ENCODE results near the gene SCCPDH. TPM values are rescaled to one million over a fixed set of nuclear protein-coding genes. Genes with fewer than 3 reads are reported as not detected.
A peak's percentile ranks its signal among the peaks of the same experiment; 100 is the strongest.

SCCPDH gene
- total RNA-seq, 1 donor from 2014 or later, result 101 TPM

- peak; percentile 87 for DNase-seq (ENCODE audit: low read depth)
These were observed 60.6 kb downstream of the SCCPDH start for GRCh38 chr1:246784621-246785493.

- DNase-seq (ENCODE audit: low read depth), result no peak
These were observed 61.4 kb downstream of the SCCPDH start for GRCh38 chr1:246785494-246786111.

- DNase-seq (ENCODE audit: low read depth), result no peak
These were observed 62.5 kb downstream of the SCCPDH start for GRCh38 chr1:246786606-246787238.

DNA sequence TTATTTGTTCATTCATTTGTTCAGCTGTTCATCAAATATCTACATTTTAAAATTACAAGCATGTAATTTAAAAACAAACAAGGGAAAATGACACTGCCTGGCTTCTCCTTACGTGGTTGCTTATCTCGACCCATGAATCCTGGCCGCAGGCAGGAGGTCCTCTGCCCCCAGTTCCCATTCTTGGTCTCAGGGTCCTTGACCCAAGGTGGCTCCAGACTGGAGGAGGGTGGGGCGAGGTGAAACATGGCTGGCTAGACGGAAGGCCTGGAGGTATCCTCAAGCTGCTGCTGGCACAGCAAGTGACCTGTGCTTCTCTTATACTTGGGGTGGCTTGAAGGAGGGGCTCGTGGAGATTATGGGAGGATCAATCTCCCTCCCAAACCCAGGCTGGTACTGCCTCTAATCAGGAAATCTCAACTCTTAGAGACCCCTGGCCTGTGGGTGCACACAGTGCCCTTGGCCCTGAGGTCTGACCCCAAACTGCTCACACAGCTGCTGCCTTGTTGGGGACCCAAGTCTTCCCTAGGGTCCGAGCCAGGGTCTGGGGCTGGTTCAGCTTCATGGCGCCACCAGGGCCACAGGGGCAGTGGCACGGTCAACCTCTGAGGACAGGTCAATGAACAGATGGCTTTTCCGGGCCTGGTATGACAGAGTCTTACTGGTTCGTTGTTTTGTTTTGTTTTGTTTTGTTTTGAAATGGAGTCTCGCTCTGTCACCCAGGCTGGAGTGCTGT, 63.7 kb downstream of the SCCPDH start:
- no peak for DNase-seq (ENCODE audit: low read depth)

DNA sequence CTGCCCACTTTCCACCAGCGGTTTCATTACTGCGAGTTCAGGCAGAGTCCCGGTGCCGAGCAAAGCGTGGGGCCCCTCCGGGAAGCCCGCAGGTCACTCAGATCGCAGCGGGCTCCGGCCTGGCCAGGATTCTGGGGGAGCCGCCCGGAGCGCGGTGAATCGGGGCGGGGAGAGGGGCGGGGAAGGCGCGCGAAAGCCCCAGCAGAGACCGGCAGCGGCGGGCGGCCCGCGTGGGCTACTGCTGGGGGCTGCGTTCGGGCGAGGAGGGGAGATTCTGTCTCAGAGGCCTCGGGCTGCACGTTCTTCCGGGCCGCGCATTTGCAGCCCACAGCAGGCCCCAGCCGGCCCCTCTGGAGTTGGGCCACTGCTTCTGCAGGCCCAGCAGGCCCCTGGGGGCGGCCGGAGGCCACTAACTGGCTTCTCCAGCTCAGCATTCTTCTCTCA, 64.7 kb downstream of the SCCPDH start:
- DNase-seq (ENCODE audit: low read depth), result no peak

- DNase-seq (ENCODE audit: low read depth), result no peak
These were observed 65.5 kb downstream of the SCCPDH start for GRCh38 chr1:246789454-246790339.

DNA sequence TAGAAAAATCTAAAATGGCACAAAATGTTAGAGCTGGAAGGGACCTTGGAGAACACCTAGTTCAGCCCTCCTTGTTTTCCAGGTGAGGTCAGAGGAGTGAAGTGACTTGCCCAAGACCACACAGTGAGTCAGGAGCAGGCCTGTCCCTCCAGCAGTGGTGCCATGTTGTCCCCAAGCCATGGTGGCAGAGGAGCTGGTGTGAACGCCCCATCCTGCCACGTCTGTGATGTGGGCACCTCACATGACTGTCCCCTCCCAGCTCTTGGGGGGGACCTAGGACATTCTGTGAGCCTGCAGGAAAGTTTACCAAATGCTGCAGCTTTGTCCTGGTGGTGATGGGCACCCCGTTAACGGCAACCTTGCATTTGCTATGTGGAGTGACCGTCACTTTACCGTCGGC, 66.2 kb downstream of the SCCPDH start:
- no peak for DNase-seq (ENCODE audit: low read depth)

GRCh38 chr1:246790833-246791232, 66.6 kb downstream of the SCCPDH start:
- no peak for DNase-seq (ENCODE audit: low read depth)

GRCh38 chr1:246791303-246791918, 67.2 kb downstream of the SCCPDH start:
- DNase-seq (ENCODE audit: low read depth), result no peak

GRCh38 chr1:246792603-246793002, 68.4 kb downstream of the SCCPDH start:
- no peak for DNase-seq (ENCODE audit: low read depth)

DNA sequence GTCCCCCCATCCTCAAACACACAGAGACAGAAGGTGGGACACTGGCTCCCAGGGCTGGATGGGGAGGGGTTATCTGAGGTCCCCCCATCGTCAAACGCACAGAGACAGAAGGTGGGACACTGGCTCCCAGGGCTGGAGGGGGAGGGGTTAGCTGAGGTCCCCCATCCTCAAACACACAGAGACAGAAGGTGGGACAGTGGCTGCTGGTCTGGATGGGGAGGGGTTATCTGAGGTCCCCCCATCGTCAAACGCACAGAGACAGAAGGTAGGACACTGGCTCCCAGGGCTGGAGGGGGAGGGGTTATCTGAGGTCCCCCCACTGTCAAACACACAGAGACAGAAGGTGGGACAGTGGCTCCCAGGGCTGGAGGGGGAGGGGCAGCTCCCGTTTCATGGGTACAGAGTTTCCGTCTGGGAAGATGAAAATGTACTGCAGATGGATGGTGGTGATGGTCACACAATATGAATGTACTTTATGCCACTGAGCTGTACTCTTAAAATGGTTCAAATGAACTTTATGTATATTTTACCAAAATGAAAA, 69.2 kb downstream of the SCCPDH start:
- DNase-seq (ENCODE audit: low read depth), result no peak

GRCh38 chr1:246794048-246794827, 70.0 kb downstream of the SCCPDH start:
- peak; percentile 76 for DNase-seq (ENCODE audit: low read depth)

- peak; percentile 90 for DNase-seq (ENCODE audit: low read depth)
These were observed 70.8 kb downstream of the SCCPDH start for GRCh38 chr1:246794828-246795671.

GRCh38 chr1:246795906-246796694, 71.9 kb downstream of the SCCPDH start:
- no peak for DNase-seq (ENCODE audit: low read depth)

DNA sequence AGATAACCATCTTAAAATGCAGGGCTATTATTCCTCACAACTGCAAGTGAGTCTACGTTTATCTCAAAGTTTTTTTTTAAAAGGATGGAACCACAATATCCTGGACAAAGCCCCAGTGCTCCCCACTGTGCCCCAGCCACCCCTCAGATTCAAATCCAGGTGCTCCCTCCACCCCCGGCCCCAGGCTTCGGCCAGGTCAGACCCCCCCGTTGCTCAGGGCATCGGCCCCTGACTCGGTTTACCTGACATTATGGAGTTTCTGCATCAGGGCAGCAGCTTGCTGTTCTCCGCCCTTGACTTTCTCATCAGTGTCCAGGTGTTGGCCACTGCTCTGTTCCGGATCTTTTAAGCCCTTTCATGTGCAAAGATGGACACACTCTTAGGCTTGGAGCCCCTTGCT, 72.9 kb downstream of the SCCPDH start:
- DNase-seq (ENCODE audit: low read depth), result no peak

DNA sequence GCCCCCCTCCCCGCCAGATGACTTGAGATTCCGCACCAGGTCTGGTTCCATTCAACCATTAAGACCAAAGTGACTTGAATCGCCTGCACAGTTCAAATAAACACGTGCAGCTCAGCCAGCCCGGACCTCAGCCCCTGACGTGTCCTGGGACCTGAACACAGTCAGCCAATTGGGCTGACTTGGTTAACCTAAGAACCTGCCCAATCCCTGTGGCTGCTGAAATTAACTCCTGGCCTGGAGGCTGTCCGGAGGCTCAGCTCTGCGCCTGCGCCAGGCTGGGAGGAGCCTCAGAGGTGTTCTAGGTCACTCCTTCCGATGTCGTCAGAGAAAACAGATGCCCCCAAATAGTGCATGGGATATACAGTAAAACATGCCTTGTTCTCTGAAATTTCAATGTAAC, 73.4 kb downstream of the SCCPDH start:
- no peak for DNase-seq (ENCODE audit: low read depth)

GRCh38 chr1:246798107-246798506, 73.9 kb downstream of the SCCPDH start:
- DNase-seq (ENCODE audit: low read depth), result no peak
